ENCODE measurements around the gene PLB1.

DNA sequence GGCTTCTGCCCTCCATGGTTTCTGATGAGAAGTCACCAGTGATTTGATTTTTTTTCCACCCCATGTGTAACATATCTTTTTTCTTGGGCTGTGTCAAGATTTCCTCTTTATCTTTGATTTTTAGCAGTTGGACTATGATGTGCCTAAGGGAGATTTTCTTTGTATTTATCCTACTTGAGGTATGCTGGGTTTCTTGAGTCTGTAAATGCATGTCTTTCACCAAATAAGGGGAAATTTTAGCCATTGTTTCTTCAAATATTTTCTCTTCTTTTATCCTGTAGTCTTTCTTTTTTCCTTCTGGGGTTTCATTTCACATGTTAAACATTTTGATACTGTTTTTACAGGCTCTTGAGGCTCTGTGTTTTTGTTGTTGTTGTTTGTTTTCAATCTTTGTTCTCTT is 33.7 kb upstream of the PLB1 start:
- TF ChIP-seq, protein P1, sequence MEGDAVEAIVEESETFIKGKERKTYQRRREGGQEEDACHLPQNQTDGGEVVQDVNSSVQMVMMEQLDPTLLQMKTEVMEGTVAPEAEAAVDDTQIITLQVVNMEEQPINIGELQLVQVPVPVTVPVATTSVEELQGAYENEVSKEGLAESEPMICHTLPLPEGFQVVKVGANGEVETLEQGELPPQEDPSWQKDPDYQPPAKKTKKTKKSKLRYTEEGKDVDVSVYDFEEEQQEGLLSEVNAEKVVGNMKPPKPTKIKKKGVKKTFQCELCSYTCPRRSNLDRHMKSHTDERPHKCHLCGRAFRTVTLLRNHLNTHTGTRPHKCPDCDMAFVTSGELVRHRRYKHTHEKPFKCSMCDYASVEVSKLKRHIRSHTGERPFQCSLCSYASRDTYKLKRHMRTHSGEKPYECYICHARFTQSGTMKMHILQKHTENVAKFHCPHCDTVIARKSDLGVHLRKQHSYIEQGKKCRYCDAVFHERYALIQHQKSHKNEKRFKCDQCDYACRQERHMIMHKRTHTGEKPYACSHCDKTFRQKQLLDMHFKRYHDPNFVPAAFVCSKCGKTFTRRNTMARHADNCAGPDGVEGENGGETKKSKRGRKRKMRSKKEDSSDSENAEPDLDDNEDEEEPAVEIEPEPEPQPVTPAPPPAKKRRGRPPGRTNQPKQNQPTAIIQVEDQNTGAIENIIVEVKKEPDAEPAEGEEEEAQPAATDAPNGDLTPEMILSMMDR (IDR thresholded peaks at IDR 0.05), result no peak
- no peak for TF ChIP-seq POLR2AphosphoS5 (IDR thresholded peaks at IDR 0.05)

Data from prostate gland (tissue), 2 donors.